ENCODE data around the gene ASXL1.

The ASXL1 gene

DNA sequence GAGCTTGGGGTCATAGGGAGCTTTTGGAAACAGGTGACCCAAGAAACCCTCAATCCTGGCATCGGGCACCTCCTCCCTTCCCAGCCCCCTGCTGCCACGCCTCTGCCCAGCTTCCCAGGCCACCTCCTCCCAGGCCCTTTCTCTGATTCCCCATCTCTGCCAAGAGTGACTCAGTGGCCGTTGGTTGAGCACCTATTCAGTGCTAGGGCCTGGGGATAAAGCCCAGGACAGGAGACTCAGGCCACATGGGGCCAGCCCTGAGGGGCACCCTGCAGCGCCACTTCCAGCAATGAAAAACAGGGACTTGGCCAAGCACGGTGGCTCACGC, 110.1 kb downstream of the ASXL1 start:
- no peak for DNase-seq

DNA sequence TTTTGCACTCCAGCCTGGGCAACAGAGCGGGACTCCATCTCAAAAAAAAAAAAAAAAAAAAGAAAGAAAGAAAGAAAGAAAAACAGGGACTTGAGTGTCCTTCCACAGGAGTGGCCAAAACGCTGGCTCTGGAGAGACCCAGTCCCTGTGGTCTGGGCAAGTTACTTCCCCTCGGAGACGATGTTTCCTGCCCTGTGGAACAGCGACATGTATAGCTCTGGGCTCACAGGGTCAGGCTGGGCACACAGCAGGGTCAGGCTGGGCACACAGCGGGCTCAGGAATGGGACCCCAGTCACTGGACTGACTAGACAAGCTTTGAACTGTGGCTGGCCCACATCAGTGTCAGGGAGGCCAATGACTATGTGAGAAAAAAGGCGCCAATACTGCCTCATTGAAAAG, 110.7 kb downstream of the ASXL1 start:
- no peak for DNase-seq

DNA sequence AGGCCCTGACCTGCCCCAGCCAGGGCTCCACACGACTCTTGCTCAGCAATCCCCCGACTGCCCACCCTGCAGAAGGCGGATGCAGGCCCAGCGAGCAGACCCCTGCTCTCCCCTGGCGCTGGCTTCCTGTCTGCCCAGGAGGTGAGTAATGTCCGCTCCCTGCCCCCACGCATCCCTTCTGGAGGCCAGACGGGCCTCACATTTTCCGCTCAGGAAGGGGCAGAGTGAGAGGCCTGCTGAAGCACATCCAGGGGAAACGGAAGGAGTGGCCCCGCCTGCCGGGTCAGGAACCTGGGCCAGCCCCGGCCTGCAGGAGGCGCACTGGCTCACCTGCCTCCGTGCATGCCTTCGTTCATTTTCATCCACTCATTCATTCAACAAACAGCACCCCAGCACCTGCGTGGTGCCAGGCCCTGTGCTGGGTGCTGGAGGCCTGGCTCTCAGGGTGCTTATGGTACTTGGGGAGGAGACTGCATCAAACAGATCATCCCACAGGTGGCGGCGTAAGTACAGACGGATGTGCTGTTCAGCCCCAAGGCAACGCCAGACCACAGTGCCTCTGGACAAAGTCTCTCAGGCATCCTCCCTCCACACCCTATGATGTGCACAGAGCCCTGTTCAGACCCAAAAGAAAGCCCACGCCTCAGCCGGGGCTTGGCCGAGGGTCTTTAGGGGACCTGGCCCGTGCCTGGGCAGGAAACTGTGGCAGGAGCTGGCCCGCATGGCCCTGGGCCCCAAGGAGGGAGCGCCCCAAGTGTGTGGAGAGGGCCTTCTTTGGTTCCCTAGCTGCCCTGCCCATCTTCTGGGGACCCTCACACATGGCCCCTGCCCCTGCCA, 112.1 kb downstream of the ASXL1 start:
- DNase-seq, result peak; percentile 38

DNA sequence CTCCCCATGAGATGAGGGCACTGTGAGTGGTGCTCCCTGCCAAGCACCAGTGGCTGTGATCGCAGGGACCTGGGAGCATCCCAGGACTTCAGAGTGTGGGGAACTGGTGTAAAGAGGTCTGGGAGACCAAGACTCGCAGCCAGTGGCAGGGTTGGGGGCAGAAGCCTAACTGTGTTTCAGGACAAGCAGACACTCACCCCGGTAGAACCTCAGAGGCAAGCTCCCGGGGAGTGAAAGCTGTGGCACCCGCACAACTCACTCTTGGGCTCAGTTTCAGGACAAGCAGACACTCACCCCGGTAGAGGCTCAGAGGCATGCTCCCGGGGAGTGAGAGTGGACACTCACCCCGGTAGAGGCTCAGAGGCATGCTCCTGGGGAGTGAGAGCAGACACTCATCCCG, 112.8 kb downstream of the ASXL1 start:
- no peak for DNase-seq

DNA sequence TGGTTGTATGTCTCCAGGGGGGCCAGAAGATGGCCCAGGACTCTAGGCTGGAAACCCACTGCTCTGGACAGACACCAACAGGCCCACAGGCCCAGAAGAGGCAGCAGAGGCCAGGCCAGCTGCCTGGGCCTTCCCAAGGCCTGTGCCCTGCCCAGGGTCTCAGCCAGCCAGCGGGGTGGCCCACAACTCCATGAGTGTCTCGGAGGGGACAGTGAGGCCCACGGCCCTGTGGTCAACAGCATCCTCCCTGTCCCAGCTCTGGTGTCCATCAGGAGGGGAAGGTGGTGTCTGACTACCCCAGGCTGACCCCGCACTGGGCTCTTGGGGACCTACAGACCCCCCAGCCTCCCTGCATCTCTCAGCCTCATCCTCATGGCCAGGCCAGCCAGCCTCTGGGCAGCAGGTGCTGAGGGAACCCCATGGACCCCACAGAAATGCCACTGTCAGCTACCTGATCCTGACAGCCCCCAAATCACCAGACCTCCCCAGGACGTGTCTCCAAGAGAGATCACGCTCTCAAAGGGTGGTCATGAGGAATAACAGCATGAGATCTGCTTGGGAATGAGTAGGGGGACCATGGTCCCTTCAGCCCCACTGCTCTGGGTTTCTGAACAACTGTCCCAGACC, 114.6 kb downstream of the ASXL1 start:
- DNase-seq, result no peak

DNA sequence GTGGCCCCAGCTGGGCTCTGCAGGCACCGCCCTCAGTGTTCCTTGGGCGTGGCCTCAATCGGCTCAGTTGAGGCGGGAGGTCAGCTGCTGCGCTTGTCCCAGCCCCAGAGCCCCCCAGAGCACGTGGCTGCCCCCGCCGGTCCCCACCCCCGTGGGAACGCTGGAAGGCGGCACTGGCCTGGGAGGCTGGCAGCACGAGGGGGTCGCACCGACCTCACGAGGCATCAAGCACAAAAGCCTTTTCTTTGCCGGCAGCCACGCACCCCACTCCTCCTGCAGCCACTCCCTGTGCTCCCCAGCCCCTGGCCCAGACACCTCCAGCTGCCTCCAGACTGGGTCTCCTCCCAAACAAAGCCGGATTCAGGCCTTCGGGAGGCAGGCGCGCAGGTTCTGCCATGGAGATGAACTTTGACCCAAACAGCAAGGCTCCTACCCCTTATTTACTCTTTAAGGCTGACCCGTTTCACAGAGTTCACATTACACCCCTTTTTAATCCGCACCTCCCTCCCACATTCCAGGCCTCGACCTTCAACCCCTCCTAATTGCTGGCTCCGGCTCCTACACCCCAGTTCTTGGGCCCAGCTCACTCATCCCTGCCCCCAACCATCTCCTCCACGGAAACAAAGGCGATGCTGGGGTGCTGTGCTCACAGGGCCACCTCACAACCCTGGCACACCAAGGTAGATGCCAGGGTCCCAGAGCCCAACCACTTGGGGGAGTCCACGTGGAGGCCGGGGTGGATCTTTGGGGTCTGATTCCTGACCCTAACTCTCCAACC, 115.3 kb downstream of the ASXL1 start:
- DNase-seq, result no peak

DNA sequence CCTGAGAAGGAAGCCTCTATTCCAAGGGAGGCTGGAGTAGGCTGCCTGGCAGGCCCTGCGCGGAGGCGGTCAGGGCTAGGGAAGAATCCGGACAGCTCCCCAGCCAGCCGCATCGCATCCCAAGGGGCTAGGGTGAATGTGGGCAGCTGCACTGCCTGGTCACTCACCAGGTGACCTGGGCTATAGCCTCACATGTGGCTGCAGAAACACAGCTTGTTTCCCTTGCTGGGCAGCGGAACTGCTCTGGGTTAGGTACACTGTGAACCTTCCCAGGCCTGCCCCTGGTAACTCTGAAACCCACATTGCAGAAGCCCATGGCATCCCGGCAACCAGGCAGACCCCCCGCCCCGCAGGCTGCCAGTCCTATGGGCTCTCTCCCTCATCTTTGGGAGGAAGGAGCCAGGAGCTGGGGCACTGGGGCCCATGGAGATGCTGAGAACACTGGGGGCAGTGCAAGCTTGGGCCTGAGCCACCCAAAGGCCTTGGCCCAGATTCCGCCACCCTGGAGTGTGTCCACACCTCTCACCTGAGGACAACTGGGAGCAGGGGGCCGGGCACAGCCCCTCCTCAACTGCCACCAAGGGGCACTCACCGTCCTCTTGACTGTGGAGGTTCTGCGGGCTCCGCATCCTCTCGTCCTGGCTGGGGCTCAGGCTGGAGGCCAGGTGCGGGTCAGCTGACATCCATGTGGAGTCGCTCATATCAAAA, 116.0 kb downstream of the ASXL1 start:
- DNase-seq, result no peak

DNA sequence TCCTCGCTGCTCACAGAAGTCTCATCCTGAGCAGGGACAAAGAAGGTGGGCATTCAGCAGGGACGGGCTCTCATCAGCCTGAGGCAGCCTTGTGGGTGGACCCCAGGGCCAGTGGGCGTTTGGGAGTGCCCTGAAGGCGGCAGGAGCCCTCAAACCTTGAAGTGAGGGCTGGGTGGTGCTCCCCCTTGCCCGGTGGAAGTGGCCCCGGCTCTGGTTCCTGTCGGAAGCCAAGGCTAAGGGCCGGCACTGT, 116.5 kb downstream of the ASXL1 start:
- DNase-seq, result no peak

DNA sequence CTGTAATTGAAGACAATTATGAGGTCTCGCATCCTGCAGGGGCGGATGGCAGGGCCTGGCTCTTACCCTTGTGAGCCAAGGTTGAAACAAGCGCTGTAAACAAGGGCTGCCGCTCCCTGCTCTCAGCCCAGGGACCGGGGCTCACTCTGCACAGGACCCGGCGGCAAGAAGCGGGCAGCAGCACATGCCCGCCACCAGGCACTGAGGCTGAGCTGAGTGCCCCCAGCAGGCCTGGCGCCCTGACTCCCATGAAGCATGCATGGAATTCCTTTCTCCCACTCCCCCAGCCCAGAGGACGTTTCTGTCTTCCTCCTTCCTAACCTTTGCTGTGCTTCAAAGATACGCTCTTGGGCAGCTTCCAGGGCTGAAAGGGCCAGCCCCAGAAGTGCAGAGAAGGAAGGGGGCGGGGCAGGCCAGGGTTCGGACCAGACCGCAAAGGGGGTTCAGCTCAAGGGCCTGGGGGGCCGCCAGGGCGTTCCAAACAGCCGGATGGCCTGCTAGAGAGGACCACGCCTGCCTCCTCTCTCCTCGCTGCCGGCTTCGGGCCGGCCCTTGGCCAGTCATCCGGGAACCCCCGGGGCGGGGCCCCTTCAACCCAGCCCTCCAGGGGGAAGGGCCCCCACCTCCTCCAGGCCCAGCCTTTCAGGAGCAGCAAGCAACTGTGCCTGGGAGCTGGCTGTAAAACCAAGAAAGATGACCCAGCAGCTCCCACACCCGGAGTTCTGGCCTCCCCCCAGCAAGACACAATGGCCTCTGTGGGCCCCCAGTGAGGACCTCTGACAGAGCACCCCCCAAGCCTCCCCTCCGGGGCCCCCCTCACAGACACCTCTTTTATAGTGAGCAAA, 117.1 kb downstream of the ASXL1 start:
- no peak for DNase-seq

DNA sequence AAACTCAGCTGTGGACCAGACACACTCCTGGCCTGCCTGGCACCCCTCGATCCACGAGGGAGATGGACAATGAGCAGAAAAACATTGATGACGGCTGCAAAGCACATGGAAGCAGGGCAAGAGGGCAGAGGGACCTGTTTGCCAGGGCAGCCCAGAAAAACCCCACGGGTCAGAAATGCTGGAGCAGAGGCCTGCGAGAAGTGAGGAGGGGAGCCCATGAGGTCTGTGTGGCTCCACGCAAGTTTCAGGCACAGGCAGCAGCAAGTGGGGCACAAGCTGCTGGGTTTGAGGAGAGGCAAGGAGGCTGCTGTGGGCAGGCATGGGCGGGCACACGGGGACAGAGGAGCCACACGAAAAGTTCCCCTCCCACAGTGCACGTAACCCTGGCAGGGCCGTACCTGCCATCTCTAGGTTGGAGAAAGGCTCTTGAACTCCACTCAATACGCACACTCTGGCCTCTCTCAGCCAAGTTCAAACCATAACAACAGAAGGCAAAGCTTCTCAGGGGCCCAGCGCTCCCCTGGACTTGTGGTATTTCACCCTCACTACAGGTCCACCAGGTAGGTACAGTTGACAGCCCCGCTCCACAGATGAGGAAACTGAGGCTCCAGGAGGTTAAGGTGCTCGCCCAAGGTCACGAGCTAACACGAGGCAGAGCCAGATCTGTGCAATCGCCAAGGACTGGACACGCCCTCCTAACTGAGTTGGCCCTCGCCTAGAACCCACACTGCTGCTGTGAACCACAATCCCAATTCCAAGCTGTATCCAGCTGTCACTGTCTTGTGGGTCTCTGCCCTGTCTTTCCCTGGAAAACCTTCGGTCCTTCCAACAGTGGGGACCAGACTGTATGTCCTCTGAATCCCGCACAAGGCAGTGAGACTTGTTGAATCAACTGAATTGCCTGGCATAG, 118.8 kb downstream of the ASXL1 start:
- DNase-seq, result no peak

DNA sequence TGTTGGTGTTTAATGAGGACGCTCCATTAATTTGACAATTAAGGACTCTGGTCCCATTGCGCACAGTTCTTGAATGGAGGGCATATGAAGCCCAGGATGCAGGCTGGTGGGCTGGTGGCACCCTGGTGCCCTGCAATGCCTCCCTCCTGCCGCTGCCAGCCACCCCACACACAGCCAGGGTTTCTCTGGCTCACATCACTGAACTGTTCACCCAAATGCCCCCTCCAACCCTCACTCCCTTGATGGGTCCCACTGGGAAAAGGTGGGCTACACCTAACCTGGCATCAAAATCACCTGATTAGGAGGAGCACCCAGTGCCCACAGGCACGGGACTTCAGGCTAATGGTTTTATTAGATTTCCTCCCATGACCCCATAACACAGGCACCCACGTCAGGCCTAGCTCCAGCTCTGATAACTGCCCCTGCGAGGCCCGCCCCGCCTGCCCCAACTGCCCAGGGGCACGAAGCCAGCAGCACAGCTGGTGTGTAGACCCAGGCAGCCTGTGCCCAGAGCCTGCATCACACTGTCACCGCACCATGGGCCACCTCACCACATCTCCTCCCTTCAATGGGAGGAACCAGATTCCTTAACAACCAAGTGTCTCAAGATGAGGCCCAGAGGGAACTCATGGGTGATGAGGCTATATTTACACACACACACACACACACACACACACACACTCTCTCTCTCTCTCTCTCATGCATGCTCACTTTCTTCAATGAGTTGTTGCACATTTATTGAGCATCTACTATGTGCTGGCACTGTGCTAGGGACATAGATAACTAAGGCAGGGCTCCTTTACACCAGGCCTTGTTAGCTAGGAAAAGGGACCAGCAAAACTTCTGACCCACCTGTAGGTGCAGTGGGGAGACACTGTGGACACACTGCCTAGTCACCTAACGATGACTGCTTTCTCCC, 119.7 kb downstream of the ASXL1 start:
- DNase-seq, result peak; percentile 38

DNA sequence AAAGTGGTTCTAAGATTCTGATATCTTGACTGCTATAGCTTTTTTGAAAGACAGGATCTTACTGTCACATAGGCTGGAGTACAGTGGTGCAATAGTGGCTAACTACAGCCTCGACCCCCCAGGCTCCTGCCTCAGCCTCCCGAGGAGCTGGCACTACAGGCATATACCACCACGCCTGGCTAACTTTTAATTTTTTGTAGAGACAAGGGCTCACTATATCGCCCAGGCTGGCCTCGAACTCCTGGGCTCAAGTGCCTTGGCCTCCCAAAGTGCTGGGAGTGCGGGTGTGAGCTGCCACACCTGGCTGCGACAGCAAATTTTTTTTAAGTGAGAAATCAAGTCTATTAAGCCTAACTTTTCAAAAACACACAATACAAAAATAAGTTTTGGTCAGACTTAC, 120.4 kb downstream of the ASXL1 start:
- DNase-seq, result no peak

DNA sequence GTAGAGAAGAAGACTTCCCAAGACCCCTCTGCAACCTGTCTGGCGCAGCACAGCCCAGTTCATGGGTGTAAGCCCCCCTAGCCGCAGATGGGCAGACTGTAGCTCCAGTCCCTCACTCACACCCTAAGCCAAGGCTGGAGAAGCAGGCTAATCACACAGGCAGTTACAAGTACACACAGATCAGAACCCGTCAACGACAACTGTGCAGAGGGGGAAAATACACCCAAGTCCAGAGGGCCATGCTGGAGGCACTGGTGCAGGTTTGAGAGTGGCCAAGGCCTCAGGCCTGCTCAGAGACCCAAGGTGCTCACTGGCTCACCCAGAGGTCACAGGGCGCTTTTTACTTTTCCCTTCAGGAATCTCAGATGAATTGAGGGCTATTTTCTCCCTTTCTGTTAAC, 120.9 kb downstream of the ASXL1 start:
- no peak for DNase-seq

DNA sequence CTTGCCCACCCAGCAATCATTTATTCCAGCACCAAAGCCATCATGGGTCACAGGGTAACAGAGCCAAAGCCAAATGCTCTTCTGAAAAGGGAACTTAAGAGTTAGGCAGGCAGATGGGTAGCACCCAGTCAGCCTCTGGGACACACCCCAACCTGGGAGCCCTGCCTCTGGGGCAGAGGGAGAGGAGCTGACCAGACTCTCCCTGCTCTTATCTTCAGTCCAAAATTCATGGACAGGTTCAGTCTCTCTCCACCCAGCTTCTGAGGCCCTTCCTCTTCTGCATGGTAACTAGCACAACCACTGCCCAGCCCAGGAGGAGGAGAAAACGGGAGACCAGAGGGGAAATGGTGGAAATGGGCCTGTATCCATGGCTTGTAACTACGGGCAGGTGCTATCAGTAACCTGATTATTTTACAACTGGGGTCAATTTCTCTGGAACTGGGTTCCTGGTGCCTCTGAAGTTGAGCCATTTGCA, 121.6 kb downstream of the ASXL1 start:
- DNase-seq, result no peak

DNA sequence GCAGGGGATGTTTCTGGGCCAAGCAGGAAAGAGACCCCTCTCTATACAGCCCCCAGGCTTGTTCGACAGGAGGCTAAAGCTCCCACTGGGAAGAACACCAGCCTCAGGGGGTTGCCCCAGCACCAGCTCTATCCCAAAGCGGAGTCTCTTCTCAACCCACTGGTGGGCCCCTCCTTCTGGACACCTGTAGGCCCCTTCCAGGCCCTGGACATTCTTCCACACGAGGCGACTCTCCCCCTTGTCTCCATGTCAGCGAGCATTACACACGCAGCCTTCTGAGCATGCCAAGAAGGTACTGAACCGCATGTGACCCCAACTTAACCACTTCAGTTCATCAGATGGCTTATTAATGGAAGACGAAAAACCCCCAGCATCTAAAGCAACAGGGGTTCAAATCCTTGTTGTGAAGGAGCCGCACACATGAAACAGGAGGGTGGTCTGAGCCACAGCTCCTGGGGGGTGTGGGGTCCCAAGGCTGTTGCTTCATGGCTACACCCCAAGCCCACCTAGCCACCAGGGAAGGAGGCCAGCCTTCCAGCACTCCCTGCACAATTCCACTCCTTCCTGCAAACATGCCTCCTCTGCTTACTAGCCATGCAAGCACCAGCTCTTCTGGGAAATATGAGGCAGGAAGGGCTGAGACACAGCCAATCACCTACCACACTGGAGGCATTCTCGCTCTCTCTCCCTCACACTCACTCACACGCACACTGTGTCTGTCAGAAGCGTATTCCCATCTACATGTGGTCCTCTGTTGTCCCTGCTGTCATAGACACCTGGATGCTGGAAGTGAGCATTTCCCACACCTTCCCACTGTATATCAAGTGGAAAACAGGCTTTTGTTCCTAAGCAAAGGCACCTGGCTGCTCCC, 122.5 kb downstream of the ASXL1 start:
- DNase-seq, result no peak

DNA sequence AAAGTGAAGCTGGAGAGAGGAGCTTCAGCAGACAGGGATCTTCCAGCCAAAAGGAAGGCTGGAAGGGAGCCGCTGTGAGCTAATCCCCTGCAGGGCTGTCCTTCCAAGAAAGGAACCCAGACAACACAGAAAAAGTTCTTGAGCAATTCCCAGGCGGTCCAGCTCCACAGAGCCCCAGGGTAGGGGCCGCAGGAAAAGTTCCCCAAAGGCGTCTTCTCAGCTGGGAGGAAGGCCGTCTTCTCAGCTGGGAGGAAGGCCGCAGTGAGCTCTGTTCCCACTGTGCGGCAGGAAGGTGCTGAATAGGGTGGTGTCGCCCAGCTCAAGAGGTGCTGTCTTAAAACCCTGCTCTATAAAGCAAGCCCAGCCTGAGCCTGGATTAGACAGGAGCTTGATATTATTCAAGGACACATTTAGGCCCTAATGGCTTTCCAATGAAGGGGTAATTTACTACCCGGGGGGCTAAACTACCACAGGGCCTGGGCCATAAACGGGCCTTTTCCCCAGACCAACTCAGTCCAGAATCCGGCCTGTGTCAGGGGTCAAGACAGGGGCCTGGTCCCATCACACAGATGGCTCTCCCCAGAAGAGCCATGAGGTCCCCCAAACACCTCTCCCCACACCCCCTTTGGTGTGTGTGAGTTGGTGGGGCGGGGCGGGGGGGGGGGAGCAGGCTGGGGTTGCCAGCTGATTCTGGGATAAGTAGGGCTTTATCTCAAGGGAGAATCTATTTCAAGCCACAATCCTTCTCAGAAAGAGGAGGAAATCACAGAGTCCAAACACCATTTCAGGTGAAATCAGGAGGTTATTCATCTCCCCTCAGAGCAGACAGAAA, 123.4 kb downstream of the ASXL1 start:
- DNase-seq, result no peak

DNA sequence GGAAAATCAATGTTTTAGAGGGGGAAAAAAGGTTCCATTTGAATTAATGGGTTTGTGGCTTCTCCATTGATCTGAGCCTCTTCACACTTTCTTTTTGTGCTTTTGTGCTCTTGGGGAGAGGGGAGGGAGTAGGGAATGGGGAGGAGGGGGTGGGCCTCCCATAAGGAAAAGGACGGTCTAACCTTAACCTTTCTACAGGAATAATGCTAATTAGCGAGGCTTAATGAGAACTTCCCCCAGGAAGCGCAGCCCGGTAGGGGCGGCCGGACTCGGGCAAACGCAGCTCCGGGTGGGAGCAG, 124.0 kb downstream of the ASXL1 start:
- no peak for DNase-seq

DNA sequence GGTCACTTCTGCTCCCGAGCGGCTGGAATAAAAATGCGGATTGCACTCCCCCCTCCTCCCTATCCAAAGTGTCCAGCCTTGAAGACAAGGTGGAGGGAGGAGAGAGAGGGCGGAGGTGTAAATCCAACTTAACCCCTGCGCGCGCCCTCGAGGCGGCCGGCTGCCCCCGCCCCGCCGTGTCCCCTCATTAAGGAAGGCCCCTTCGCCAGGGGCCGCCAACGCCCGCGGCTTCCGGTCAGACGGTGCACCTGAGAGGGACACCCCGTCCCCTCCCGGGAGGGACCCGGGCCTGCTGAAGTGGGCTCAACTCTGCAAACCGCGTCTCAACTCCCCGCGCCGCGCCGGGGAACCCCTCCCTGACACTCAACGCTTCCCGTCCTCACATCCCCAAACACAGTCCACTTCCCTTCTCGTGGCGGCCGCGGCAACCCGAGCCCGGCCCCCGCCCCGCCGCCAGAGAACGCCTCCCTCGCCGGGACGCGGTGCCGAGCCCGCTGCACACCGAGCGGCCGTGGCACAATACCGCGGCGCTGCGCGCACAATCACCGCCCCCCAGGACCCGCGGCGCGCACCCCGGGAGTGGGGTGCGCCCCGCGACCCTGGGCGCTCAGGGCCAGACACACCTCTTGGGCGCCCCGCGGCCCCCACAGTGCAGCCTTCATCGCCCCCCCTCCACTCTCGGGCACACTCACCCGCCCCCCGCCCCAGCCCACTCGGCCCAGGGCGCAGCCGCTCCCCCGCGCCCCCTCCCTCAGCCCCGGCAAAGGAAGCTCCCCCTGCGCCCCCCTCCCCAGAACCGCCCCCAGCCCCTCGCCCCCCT, 124.5 kb downstream of the ASXL1 start:
- peak; percentile 45 for DNase-seq
